ENCODE measurements around the gene CIB4.
"Not testable (repeated sequence)": the region's sequence is repeated elsewhere in the genome, so short reads cannot be mapped to it uniquely, and the experiment has no call there.

CIB4 gene

GRCh38 chr2:26569216-26570082, 71.7 kb downstream of the CIB4 start:
- Histone ChIP-seq H3K4me3 (ENCODE audit: low read depth, low read length) (no peak overlapping the region), H3K27me3 (replicated peaks) (peaks cover 41% of the 10 kb centered on the region), H3K27ac (no peak overlapping the region)

GRCh38 chr2:26568076-26568890, 72.9 kb downstream of the CIB4 start:
- no peak overlapping the region for H3K4me3 ChIP-seq (ENCODE audit: low read depth, low read length)
- H3K27me3 ChIP-seq (replicated peaks), result peaks cover 52% of the 10 kb centered on the region
- H3K36me3 ChIP-seq (replicated peaks), result no peaks in the 10 kb centered on the region
- in situ Hi-C loops (cut with HindIII; ENCODE audit: low pct_ligation_motif_present, low sequenced_read_pairs), result no loop called here
- no peak for DNase-seq
- H3K27ac ChIP-seq, result no peak overlapping the region
- TF ChIP-seq CTCF (IDR thresholded peaks at IDR 0.05; ENCODE audit: low read depth, low read length, missing control alignments), result no peak

More at GRCh38 chr2:26569216-26570082, 71.7 kb downstream of the CIB4 start:
- H3K36me3 ChIP-seq (replicated peaks), result no peaks in the 10 kb centered on the region
- no peak for DNase-seq
- in situ Hi-C loops (cut with HindIII; ENCODE audit: low pct_ligation_motif_present, low sequenced_read_pairs), result no loop called here
- TF ChIP-seq CTCF (IDR thresholded peaks at IDR 0.05; ENCODE audit: low read depth, low read length, missing control alignments), result no peak

- Histone ChIP-seq H3K4me3 (ENCODE audit: low read depth, low read length) (no peak overlapping the region), H3K27ac (no peak overlapping the region), H3K27me3 (replicated peaks) (peaks cover 53% of the 10 kb centered on the region), H3K36me3 (replicated peaks) (no peaks in the 10 kb centered on the region)
- no peak for TF ChIP-seq CTCF (IDR thresholded peaks at IDR 0.05; ENCODE audit: low read depth, low read length, missing control alignments)
- no peak for DNase-seq
- in situ Hi-C loops (cut with HindIII; ENCODE audit: low pct_ligation_motif_present, low sequenced_read_pairs), result no loop called here
Observed at GRCh38 chr2:26567534-26567933, 73.6 kb downstream of the CIB4 start.

- H3K27me3 ChIP-seq (replicated peaks), result peaks cover 61% of the 10 kb centered on the region
- DNase-seq; H3K4me3 ChIP-seq (ENCODE audit: low read depth, low read length); H3K27ac ChIP-seq; in situ Hi-C loops (cut with HindIII; ENCODE audit: low pct_ligation_motif_present, low sequenced_read_pairs); H3K36me3 ChIP-seq (replicated peaks): not testable (repeated sequence)
Observed at GRCh38 chr2:26566731-26567130, 74.4 kb downstream of the CIB4 start.

GRCh38 chr2:26566081-26566375, 75.1 kb downstream of the CIB4 start:
- in situ Hi-C loops (cut with HindIII; ENCODE audit: low pct_ligation_motif_present, low sequenced_read_pairs), result no loop called here
- DNase-seq, result no peak
- Histone ChIP-seq H3K27ac (no peak overlapping the region), H3K4me3 (ENCODE audit: low read depth, low read length) (no peak overlapping the region), H3K27me3 (replicated peaks) (peaks cover 65% of the 10 kb centered on the region), H3K36me3 (replicated peaks) (no peaks in the 10 kb centered on the region)
- TF ChIP-seq CTCF (IDR thresholded peaks at IDR 0.05; ENCODE audit: low read depth, low read length, missing control alignments), result no peak

- peaks cover 77% of the 10 kb centered on the region for H3K27me3 ChIP-seq (replicated peaks)
- H3K4me3 ChIP-seq (ENCODE audit: low read depth, low read length), result no peak overlapping the region
- no peak overlapping the region for H3K27ac ChIP-seq
- in situ Hi-C loops (cut with HindIII; ENCODE audit: low pct_ligation_motif_present, low sequenced_read_pairs), result no loop called here
- no peak for DNase-seq
- no peaks in the 10 kb centered on the region for H3K36me3 ChIP-seq (replicated peaks)
- no peak for TF ChIP-seq CTCF (IDR thresholded peaks at IDR 0.05; ENCODE audit: low read depth, low read length, missing control alignments)
Observed at GRCh38 chr2:26564121-26564644, 77.0 kb downstream of the CIB4 start.
